ENCODE measurements around the gene AHCYL2. TPM values are rescaled to one million over a fixed set of nuclear protein-coding genes. Genes with fewer than 3 reads are reported as not detected.

The AHCYL2 gene
- total RNA-seq, 1 donor from 2014 or later, result 11.0 TPM

GRCh38 chr7:129256221-129256620, 31.4 kb downstream of the AHCYL2 start:
- no peaks in the 10 kb centered on the region for H3K36me3 Mint-ChIP-seq (ENCODE audit: low read depth)
- H3K27ac Mint-ChIP-seq (ENCODE audit: unreplicated experiment), result no peak overlapping the region
- no peak overlapping the region for H3K4me3 Mint-ChIP-seq (ENCODE audit: unreplicated experiment)
- no peaks in the 10 kb centered on the region for H3K9me3 Mint-ChIP-seq (ENCODE audit: low read depth)
- H3K27me3 Mint-ChIP-seq (ENCODE audit: low read depth), result no peaks in the 10 kb centered on the region
- peaks cover 3% of the 10 kb centered on the region for H3K4me1 Mint-ChIP-seq (ENCODE audit: low read depth)
- DNase-seq (ENCODE audit: low spot score), result no peak
- TF ChIP-seq, protein P1, sequence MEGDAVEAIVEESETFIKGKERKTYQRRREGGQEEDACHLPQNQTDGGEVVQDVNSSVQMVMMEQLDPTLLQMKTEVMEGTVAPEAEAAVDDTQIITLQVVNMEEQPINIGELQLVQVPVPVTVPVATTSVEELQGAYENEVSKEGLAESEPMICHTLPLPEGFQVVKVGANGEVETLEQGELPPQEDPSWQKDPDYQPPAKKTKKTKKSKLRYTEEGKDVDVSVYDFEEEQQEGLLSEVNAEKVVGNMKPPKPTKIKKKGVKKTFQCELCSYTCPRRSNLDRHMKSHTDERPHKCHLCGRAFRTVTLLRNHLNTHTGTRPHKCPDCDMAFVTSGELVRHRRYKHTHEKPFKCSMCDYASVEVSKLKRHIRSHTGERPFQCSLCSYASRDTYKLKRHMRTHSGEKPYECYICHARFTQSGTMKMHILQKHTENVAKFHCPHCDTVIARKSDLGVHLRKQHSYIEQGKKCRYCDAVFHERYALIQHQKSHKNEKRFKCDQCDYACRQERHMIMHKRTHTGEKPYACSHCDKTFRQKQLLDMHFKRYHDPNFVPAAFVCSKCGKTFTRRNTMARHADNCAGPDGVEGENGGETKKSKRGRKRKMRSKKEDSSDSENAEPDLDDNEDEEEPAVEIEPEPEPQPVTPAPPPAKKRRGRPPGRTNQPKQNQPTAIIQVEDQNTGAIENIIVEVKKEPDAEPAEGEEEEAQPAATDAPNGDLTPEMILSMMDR (IDR thresholded peaks at IDR 0.05), result no peak

GRCh38 chr7:129257168-129257567, 32.3 kb downstream of the AHCYL2 start:
- peaks cover 7% of the 10 kb centered on the region for H3K4me1 Mint-ChIP-seq (ENCODE audit: low read depth)
- H3K9me3 Mint-ChIP-seq (ENCODE audit: low read depth), result no peaks in the 10 kb centered on the region
- TF ChIP-seq, protein P1 (IDR thresholded peaks at IDR 0.05), result no peak
- no peak overlapping the region for H3K27ac Mint-ChIP-seq (ENCODE audit: unreplicated experiment)
- H3K36me3 Mint-ChIP-seq (ENCODE audit: low read depth), result no peaks in the 10 kb centered on the region
- H3K27me3 Mint-ChIP-seq (ENCODE audit: low read depth), result no peaks in the 10 kb centered on the region
- no peak for DNase-seq (ENCODE audit: low spot score)
- no peak overlapping the region for H3K4me3 Mint-ChIP-seq (ENCODE audit: unreplicated experiment)

- no peak for DNase-seq (ENCODE audit: low spot score)
- Mint-ChIP-seq H3K27me3 (ENCODE audit: low read depth) (no peaks in the 10 kb centered on the region), H3K27ac (ENCODE audit: unreplicated experiment) (no peak overlapping the region), H3K36me3 (ENCODE audit: low read depth) (no peaks in the 10 kb centered on the region), H3K9me3 (ENCODE audit: low read depth) (no peaks in the 10 kb centered on the region), H3K4me3 (ENCODE audit: unreplicated experiment) (no peak overlapping the region), H3K4me1 (ENCODE audit: low read depth) (peaks cover 7% of the 10 kb centered on the region)
- TF ChIP-seq, protein P1 (IDR thresholded peaks at IDR 0.05), result no peak
Observed at GRCh38 chr7:129258649-129259389, 34.0 kb downstream of the AHCYL2 start.

DNA sequence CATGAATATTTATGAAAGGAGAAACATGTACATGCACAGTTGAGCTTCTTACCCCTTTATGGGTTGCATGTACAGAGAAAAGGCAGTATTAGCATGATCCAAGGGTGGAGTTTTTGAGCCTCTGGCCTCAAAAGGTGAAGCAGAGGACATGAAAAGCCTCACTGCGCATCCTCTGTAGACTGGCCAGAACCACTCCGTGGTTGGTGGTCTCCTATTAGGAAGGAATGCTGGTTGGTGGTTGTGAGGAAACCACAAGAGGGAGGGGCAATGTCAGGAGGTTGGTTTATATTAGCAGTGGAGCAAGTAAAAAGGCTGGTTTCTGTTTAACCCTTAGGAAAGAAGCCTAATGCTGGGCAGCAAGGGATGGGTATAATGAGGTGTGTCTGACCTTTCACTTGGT, 37.5 kb downstream of the AHCYL2 start:
- Mint-ChIP-seq H3K27me3 (ENCODE audit: low read depth) (no peaks in the 10 kb centered on the region), H3K36me3 (ENCODE audit: low read depth) (no peaks in the 10 kb centered on the region), H3K4me1 (ENCODE audit: low read depth) (peaks cover 7% of the 10 kb centered on the region), H3K9me3 (ENCODE audit: low read depth) (no peaks in the 10 kb centered on the region), H3K27ac (ENCODE audit: unreplicated experiment) (no peak overlapping the region), H3K4me3 (ENCODE audit: unreplicated experiment) (no peak overlapping the region)
- DNase-seq (ENCODE audit: low spot score), result no peak
- TF ChIP-seq, protein P1 (IDR thresholded peaks at IDR 0.05), result no peak

- DNase-seq (ENCODE audit: low spot score), result no peak
- peaks cover 7% of the 10 kb centered on the region for H3K4me1 Mint-ChIP-seq (ENCODE audit: low read depth)
- H3K36me3 Mint-ChIP-seq (ENCODE audit: low read depth), result no peaks in the 10 kb centered on the region
- H3K4me3 Mint-ChIP-seq (ENCODE audit: unreplicated experiment), result no peak overlapping the region
- no peak overlapping the region for H3K27ac Mint-ChIP-seq (ENCODE audit: unreplicated experiment)
- TF ChIP-seq, protein P1 (IDR thresholded peaks at IDR 0.05), result no peak
- H3K27me3 Mint-ChIP-seq (ENCODE audit: low read depth), result no peaks in the 10 kb centered on the region
- no peaks in the 10 kb centered on the region for H3K9me3 Mint-ChIP-seq (ENCODE audit: low read depth)
Observed at GRCh38 chr7:129263168-129263567, 38.3 kb downstream of the AHCYL2 start.

Measured in chondrocyte (in vitro differentiated cells).